Pancreas (tissue), 10 donors: ENCODE data around the gene TSPAN11. TPM values are rescaled to one million over a fixed set of nuclear protein-coding genes. Genes with fewer than 3 reads are reported as not detected.

Experiments used
- ATAC-seq, 4 donors: fragments of 200-7000 bp; cut with Tn5 transposase; one replicate each; pipeline versions ENCODE4 v1.8.0 to v1.9.1; 2020; ENCODE audit warnings: mild to moderate bottlenecking in 4 of 4, moderate library complexity in 4 of 4
- DNase-seq, 6 donors: peaks; one replicate each; pipeline ENCODE4 v3.0.0-alpha.2; 2020
- FAIRE-seq: peaks from 2 replicates; lab custom pipeline; 2012; peaks lifted over from hg19 to GRCh38; lab: Jason Lieb, UNC
- H3K27ac ChIP-seq, 4 donors: fragments of 200-600 bp; sonication (generic); 1 replicate in 3 of 4; 2 replicates in 1 of 4; pipeline versions ENCODE4 v1.5.0 to v1.8.0; 2020
- H3K27me3 ChIP-seq, 4 donors: fragments of 200-600 bp; one replicate each; pipeline ENCODE4 v1.8.0; 2021
- H3K36me3 ChIP-seq, 3 donors: fragments of 200-600 bp; sonication (generic) in 1 of 3; one replicate each; pipeline versions ENCODE4 v1.5.0 to v1.8.0; 2020 to 2021
- H3K4me1 ChIP-seq, 3 donors: fragments of 200-600 bp; one replicate each; pipeline ENCODE4 v1.8.0; 2021
- H3K4me3 ChIP-seq, 4 donors: fragments of 200-600 bp; sonication (generic) in 2 of 4; one replicate each; pipeline versions ENCODE4 v1.5.0 to v1.8.0; 2020 to 2021
- H3K9me3 ChIP-seq, 4 donors: fragments of 200-600 bp; one replicate each; pipeline ENCODE4 v1.8.0; 2021
- WGBS, 2 donors: extraction: QIAGEN DNeasy Blood & Tissue Kit; methylation state at CpG; one replicate each; pipeline ENCODE4 v1.1.7; 2013; 5-methylcytosine and 5-hydroxymethylcytosine counted together
- intact Hi-C, 3 donors: fragments of 100-400 bp; cut with DNase I; formaldehyde crosslinking; loops; one replicate each; pipeline versions ENCODE4 v1.11.1 to v1.14.2; 2022
- polyA plus RNA-seq, 2 donors: library from polyadenylated mRNA; stranded (reverse); fragments of 200-250 nt; gene quantifications; one replicate each; pipeline ENCODE4 v1.2.3, GENCODE V29; 2013
- total RNA-seq, 6 donors: library from RNA; stranded (reverse); fragmentation: NEBNext Ultra II Directional in 4 of 6; extraction: Animal tissue kit (Norgen Biotek cat#: 25700) in 4 of 6; gene quantifications; one replicate each; pipeline versions ENCODE4 v1.2.1 to v1.2.4, GENCODE V29; 2021 to 2023
- TF ChIP-seq, protein P1 (sequence below), 4 donors: fragments of 200-600 bp; sonication (generic) in 3 of 4; IDR thresholded peaks; one replicate each; pipeline versions ENCODE4 v1.5.0 to v1.8.0; 2021; ENCODE audit warnings: antibody characterized with exemption in 4 of 4
- donor health status: healthy with polysubstance abuse.
- donor health status: DM: no; HTN: no; CAD: no; lungs with moderate emphysema.
- donor health status: DM: no; HTN: no; CAD: no.
- donor health status: control.
- donor health status: control.
- donor health status: Bipolar disorder and iron deficiency.
- donor health status: DM: yes; HTN: yes; CAD: no.
- donor health status: DM: no; HTN: no; CAD: no.
- donor health status: DM: no; HTN: no; CAD: no.
- donor health status: DM: yes; HTN: yes; CAD: no.

TSPAN11 gene
- total and polyA plus RNA-seq, 8 donors: 0.13 to 2.2 (median 0.44) TPM

DNA sequence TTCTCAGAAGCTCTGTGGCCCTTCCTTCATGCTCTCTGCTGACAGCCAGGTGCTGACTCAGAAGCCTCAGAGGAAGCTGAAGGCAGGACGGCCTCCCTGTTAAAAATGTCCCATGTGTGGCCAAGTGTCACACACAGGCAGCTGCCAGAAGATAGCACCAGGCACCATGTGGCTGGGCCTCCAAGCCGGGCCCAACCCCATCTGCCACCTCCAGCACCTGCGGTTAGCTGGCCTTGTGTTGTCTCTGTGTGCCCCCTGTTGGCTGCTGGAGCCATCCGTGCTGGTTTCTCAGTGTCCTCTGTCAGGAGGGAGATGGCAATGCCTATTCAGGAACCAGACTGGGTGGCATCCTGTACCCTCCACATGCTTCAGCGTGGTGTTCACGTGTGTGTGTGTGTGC is 63.2 kb downstream of the TSPAN11 start:
- intact Hi-C loops: loop anchor here in 1 of 3 donors (10.0 kb wide), 1 partner anchor 125 kb away; no protein-coding TSS in a partner anchor

DNA sequence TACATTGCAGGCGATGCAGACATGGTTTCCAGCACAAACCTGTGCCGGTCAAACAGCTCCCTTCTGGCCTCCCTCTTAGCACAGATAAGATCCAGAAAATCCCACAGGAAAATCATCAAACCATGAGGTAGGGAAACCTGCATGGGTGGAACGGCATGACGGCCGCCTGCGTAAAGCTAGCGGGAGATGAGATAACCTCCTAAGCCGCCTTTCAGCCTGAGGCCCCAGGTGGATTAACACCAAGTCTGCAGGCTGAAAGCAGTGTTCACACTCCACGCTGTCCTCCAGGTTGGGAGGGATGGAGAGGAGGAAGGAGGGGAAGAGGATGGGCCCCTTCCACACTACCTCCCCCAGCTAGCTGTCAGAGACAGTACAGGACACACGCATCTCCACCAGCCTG is 63.8 kb downstream of the TSPAN11 start:
- no peaks in the 10 kb centered on the region for H3K9me3 ChIP-seq
- H3K4me3 ChIP-seq: no peak overlapping the region
- no peaks in the 10 kb centered on the region for H3K27me3 ChIP-seq
- TF ChIP-seq, protein P1, sequence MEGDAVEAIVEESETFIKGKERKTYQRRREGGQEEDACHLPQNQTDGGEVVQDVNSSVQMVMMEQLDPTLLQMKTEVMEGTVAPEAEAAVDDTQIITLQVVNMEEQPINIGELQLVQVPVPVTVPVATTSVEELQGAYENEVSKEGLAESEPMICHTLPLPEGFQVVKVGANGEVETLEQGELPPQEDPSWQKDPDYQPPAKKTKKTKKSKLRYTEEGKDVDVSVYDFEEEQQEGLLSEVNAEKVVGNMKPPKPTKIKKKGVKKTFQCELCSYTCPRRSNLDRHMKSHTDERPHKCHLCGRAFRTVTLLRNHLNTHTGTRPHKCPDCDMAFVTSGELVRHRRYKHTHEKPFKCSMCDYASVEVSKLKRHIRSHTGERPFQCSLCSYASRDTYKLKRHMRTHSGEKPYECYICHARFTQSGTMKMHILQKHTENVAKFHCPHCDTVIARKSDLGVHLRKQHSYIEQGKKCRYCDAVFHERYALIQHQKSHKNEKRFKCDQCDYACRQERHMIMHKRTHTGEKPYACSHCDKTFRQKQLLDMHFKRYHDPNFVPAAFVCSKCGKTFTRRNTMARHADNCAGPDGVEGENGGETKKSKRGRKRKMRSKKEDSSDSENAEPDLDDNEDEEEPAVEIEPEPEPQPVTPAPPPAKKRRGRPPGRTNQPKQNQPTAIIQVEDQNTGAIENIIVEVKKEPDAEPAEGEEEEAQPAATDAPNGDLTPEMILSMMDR (IDR thresholded peaks at IDR 0.05): no peak
- peak in 1 of 6 donors; percentile 41 for DNase-seq
- H3K4me1 ChIP-seq: peaks cover 3 to 12% (median 10%) of the 10 kb centered on the region in 3 donors
- H3K36me3 ChIP-seq: no peaks in the 10 kb centered on the region
- intact Hi-C loops: no loop called here
- no peak for FAIRE-seq
- ATAC-seq: no peak
- 87 to 91% methylated on average over 10 of the region's 10 CpGs for WGBS, 2 donors
- H3K27ac ChIP-seq: no peak overlapping the region

More for the DNA sequence above, 63.2 kb downstream of the TSPAN11 start:
- TF ChIP-seq, protein P1 (IDR thresholded peaks at IDR 0.05): no peak
- 40 to 51% methylated on average over 6 of the region's 6 CpGs for WGBS, 2 donors
- no peak for FAIRE-seq
- no peaks in the 10 kb centered on the region for H3K36me3 ChIP-seq
- H3K9me3 ChIP-seq: no peaks in the 10 kb centered on the region
- H3K4me1 ChIP-seq: peaks cover 3 to 12% (median 10%) of the 10 kb centered on the region in 3 donors
- H3K27me3 ChIP-seq: no peaks in the 10 kb centered on the region
- no peak overlapping the region for H3K4me3 ChIP-seq
- peak in 5 of 6 donors; percentile 38 to 65 (median 56) for DNase-seq
- no peak overlapping the region for H3K27ac ChIP-seq
- peak; percentile 48 to 61 (median 58) for ATAC-seq

DNA sequence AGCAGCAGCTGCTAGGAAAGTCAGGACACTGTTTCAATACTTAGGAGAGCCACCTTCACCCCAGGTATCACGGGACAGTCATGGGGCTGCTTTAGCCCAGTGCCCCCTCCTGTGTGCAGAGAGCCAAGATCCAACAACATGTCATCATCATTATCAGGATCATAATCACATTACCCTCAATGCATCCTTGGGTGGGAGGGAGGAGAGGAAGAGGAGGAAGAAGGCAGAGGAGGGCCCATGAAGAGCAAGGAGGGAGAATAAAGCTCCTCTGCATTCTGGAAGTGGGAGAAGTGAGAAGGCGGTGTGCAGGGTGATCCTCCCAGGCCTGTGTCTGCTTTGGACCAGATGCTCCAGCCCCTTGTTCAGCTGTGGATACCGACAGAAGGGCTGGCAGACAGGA is 64.2 kb downstream of the TSPAN11 start:
- intact Hi-C loops: no loop called here
- Histone ChIP-seq H3K4me3 (no peak overlapping the region), H3K36me3 (no peaks in the 10 kb centered on the region), H3K27me3 (no peaks in the 10 kb centered on the region), H3K4me1 (peaks cover 3 to 12% (median 10%) of the 10 kb centered on the region in 3 donors), H3K9me3 (no peaks in the 10 kb centered on the region), H3K27ac (no peak overlapping the region)
- TF ChIP-seq, protein P1 (IDR thresholded peaks at IDR 0.05): no peak
- no peak for FAIRE-seq
- no peak for ATAC-seq
- peak in 1 of 6 donors; percentile 26 for DNase-seq
- 91 to 92% methylated on average over 3 of the region's 3 CpGs for WGBS, 2 donors

DNA sequence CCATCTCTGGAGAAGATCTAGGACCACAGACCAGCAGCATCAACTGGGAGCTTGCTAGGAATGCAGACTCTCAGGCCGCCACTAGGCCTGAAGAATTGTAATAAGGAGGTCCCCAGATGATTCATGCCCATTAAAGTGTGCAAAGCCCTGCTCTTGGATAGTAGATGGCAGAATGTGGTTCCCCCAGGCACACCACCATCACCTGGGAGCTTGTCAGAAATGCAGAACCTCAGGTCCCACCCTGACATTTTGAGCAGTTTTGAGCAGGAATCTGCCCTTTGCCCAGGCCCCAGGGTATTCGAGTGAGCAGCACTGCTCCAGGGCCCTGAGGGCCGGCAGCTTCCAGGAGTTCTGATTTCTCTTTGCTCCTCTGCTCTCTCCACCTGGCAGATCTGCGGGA is 64.9 kb downstream of the TSPAN11 start:
- H3K9me3 ChIP-seq: no peaks in the 10 kb centered on the region
- no peak overlapping the region for H3K27ac ChIP-seq
- no peak for FAIRE-seq
- 84 to 85% methylated on average over 4 of the region's 4 CpGs for WGBS, 2 donors
- H3K4me3 ChIP-seq: no peak overlapping the region
- H3K36me3 ChIP-seq: no peaks in the 10 kb centered on the region
- H3K27me3 ChIP-seq: no peaks in the 10 kb centered on the region
- DNase-seq: no peak
- ATAC-seq: no peak
- TF ChIP-seq, protein P1 (IDR thresholded peaks at IDR 0.05): no peak
- intact Hi-C loops: no loop called here
- peaks cover 3 to 12% (median 10%) of the 10 kb centered on the region in 3 donors for H3K4me1 ChIP-seq

DNA sequence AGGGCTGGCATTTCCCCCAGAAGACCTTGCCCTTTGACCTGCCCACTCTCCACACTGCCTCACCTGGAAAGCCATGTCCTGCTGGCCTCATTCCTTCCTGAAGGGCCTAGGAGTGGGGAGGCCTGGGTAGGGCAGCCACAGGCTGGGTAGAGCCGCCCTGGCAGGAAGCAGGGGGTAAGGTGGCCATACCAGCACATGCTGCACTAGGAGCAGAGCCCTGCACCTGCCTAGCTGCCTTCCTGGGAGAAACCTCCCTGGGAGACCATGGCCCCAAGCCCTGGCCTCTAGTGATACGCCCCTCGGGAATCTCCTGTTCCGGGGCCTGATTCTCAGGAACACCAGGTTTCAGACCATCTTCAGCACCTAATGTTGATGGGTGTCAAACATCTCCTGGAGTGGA is 65.8 kb downstream of the TSPAN11 start:
- TF ChIP-seq, protein P1 (IDR thresholded peaks at IDR 0.05): no peak

More for the DNA sequence above, 65.8 kb downstream of the TSPAN11 start:
- 93 to 95% methylated on average over 4 of the region's 4 CpGs for WGBS, 2 donors
- DNase-seq (peak in 1 of 6 donors; percentile 55), ATAC-seq (no peak), FAIRE-seq (no peak)
- no peaks in the 10 kb centered on the region for H3K36me3 ChIP-seq
- H3K27ac ChIP-seq: no peak overlapping the region
- intact Hi-C loops: no loop called here
- H3K4me1 ChIP-seq: peaks cover 3 to 12% (median 10%) of the 10 kb centered on the region in 3 donors
- H3K4me3 ChIP-seq: no peak overlapping the region
- H3K9me3 ChIP-seq: no peaks in the 10 kb centered on the region
- H3K27me3 ChIP-seq: no peaks in the 10 kb centered on the region
